Sciatic nerve (tissue), 2 donors: ENCODE data around the gene MT1B. TPM values are rescaled to one million over a fixed set of nuclear protein-coding genes. Genes with fewer than 3 reads are reported as not detected.

ENCODE experiments used
- ATAC-seq: fragments of 200-7000 bp; cut with Tn5 transposase; one replicate; pipeline ENCODE4 v1.9.1; 2020; ENCODE audit warnings: mild to moderate bottlenecking, moderate library complexity
- DNase-seq: peaks from one replicate; pipeline ENCODE4 v3.0.0-alpha.2; 2020; ENCODE audit warnings: low spot score
- intact Hi-C: fragments of 100-400 bp; cut with DNase I; formaldehyde crosslinking; loops from one replicate; pipeline ENCODE4 v1.14.2; 2022
- total RNA-seq: library from RNA; stranded (reverse); fragmentation: NEBNext Ultra II Directional; extraction: Animal tissue kit (Norgen Biotek cat#: 25700); gene quantifications from one replicate; pipeline ENCODE4 v1.2.1, GENCODE V29; 2021
- donor health status: DM: no; HTN: no; CAD: no.
- donor health status: DM: no; HTN: no; CAD: no.

Gene MT1B
- total RNA-seq, 1 donor from 2014 or later: not detected

DNA sequence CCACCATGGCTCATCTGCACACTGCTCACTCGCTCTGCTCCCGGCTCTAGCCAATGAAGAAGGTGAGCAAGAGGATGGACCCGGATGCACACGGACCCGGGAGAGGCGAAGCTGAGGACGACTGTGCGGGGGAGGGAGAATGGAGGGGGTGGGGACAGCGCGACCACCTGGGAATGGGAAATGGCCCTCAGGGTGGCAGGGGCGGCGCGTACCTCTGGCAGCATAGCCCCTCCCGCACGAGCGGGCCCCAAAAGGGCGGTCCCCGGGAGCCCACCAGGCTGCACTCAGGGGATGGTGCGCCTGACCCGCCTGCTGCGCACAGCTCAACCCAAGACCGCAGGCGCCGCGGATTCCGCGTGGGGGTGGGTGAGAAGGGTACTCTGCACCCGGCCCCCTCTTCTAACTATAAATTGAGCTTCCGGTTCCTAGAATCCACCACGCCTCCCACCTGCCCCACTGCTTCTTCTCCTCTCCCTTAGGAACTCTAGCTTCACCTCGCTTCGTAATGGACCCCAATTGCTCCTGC is 24.1 kb downstream of the MT1B start:
- intact Hi-C loops: no loop called here
- ATAC-seq (no peak), DNase-seq (no peak)

DNA sequence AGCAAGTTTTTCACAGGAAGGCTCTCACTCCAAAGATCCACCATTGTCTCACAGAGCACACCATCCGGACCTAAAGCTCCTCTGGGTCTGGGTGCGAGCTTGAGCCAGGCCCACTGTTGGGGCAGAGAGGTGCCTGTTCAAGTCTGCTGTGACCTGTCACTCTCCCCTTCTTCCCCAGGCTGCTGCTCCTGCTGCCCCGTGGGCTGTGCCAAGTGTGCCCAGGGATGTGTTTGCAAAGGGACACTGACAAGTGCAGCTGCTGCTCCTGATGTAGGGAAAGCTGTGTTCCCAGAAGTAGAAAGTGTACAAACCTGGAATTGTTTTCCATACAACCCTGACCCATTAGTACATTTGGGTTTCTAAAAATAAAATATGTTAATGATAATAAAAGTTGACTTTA is 25.8 kb downstream of the MT1B start:
- no peak for DNase-seq
- no peak for ATAC-seq
- intact Hi-C loops: no loop called here

DNA sequence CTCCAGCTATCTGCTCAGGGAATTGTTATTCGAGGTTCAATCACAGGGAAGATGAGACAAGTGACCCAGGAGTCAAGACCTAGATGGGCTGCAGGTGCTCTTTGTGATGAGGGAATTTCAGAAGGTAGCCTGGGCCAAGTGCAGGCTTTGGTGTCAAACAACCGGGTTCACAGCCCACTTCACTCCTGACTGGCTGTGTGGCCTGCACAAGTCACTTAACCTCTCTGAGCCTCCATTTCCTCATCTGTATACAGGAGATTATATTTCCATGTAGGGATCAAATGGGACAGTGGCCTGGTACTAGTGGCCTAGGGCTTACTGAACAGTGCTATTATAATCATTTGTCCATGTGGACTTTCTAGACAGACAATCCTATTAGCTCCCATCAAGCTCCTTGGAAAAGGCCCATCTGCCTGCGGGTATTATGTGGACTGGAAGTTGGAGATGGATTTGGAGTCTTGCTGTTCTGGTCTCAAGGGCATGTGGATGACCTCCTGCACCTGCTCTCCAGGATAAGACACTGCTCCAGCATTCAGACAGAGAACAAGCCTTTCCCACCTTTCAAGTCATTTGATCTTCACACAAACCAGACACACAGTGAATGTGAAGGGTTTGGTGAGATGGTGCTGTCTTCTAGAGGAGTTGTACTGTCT is 27.5 kb downstream of the MT1B start:
- DNase-seq (no peak), ATAC-seq (no peak)
- intact Hi-C loops: no loop called here

DNA sequence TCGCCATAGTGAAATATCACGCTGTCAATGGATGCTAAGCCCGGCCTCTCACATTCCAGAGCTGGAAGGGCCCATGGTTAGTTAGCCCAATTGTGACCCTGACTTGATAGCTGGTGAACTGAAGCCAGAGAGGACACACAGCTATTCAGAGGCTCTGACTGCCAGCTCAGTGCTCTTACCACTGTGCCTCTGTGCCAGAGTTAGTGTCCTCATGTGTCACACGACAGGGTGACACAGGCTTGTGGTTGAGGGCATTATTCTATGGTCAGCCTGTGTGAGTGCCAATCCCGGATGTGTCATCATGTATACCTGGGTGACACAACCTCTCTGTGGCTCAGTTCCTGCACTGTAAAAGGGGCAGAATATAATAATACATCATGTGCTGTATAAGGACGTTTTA is 28.1 kb downstream of the MT1B start:
- ATAC-seq: no peak
- intact Hi-C loops: no loop called here
- DNase-seq: no peak

DNA sequence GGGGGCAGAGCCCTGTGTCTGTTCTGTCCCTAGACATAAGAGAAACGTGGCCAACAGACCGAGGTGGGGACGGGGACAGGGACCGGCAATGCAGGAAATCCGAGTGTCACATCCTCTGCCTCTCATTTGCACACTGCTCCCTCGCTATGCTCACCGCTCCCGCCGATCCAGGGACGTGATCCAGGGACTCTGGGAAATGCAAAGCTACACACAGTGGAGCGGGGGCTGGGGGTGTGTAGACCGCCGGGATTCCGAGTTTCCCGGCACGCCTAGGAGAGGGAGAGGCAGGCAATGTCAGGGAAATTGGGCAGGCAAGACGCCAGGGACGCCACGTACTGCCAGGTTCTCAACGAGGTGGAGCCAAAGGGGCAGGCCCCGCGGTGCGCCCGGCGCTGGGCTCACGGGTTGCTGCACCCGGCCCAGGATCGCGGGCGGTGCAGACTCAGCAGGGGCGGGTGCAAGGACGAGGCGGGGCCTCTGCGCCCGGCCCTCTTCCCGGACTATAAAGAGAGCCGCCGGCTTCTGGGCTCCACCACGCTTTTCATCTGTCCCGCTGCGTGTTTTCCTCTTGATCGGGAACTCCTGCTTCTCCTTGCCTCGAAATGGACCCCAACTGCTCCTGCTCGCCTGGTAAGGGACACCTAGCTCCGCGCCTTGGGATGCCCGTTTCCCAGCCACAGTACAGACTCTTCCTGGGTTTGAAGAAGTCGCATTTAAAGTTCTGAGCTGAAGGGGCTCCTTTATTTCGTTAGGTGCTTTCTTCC is 30.4 kb downstream of the MT1B start, which contains the start of gene MT1X:
TSS of gene MT1X (plus strand) at position 532 of the 764 bp plus-strand sequence. CDS start at position 603, 71 bp downstream.
- intact Hi-C loops: no loop called here
- DNase-seq (peak; percentile 92), ATAC-seq (peak; percentile 99)

DNA sequence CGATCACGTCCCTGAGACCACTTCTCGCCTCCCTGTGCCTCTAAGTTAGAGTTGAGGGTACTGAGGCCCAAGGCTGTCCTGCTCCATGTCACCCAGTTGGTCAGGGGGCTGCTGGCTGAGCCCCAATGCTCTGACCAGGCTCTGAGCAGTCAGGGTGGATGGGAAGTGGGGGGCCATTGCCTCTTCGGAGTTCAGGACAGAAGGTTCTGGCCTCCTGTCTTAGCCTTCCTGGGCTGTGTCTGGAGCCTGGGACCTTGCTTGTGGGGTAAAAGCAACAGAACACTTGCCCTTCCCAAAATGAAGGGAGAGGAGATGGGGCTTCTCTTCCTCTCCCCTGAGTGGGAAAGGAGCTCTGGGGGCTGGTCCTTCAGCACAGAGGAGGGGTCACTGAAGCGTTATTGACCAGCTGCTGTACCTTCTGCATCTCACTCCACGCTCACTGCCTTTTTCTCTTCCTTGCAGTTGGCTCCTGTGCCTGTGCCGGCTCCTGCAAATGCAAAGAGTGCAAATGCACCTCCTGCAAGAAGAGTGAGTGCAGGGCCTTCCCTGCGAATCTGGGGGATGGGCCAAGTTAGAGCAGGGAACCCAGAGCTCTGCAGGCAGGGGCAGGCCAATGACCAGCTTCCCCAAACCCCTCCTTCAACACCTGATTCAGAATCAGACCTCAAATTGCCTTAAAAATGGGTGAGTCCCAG is 31.2 kb downstream of the MT1B start:
- peak; percentile 3 for ATAC-seq
- DNase-seq: no peak
- intact Hi-C loops: no loop called here

DNA sequence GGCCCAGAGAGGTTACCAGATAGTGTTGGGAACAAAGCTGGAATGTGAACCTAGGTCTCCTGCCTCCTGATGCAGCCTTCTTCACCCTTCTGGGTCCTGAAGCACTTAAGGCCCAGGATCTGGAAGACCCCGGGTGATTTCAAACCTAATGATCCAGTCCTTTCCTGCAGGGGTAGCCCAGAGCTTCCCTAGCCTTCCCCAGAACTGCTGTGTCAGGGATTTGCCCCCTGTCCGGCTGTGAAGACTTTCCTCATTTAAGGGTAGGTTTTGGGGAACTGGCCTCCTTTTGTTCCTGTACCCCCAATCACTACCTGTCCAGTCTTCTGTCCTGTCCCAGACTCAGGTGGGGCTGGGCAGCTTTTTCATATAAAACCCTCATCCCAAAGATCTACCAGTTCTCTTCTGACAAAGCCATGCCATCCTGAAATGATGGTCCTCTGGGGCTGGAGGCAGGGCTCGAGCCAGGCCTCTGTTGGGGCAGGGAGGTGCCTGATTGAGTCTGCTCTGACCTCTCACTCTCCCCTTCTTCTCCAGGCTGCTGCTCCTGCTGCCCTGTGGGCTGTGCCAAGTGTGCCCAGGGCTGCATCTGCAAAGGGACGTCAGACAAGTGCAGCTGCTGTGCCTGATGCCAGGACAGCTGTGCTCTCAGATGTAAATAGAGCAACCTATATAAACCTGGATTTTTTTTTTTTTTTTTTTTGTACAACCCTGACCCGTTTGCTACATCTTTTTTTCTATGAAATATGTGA is 31.9 kb downstream of the MT1B start:
- no peak for DNase-seq
- intact Hi-C loops: no loop called here
- ATAC-seq: no peak

DNA sequence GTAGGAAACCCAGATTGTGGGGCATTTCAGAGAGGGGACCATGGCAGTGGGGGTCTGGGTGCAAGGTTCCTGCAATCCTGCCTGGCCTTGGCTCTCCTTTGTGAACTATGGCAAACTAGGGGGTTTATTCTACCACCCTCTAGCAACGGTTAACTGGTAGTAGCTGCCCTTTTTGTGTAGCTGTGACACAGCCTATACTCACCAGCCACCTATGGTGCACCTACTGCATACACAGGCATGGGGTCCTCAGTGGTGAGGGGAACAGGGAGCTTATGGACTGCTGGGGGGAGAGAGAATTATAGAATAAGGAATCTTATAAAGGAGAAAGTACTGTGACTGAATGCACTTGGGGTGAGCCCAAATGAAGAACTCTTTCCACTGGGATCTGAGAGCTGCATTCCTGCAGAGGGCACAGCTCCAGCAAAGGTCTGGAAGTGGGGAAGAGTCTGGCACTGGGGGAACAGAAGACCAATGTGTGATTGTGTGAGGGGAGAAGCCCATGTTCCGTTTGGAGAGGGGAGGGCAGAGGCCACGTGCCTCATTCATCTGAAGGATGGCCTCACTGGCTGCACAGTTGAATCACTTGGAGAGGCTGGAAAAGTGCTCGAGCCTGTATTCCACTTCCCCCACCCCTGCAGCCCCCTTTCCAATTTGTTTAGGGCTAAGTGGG is 32.7 kb downstream of the MT1B start:
- no peak for DNase-seq
- intact Hi-C loops: no loop called here

DNA sequence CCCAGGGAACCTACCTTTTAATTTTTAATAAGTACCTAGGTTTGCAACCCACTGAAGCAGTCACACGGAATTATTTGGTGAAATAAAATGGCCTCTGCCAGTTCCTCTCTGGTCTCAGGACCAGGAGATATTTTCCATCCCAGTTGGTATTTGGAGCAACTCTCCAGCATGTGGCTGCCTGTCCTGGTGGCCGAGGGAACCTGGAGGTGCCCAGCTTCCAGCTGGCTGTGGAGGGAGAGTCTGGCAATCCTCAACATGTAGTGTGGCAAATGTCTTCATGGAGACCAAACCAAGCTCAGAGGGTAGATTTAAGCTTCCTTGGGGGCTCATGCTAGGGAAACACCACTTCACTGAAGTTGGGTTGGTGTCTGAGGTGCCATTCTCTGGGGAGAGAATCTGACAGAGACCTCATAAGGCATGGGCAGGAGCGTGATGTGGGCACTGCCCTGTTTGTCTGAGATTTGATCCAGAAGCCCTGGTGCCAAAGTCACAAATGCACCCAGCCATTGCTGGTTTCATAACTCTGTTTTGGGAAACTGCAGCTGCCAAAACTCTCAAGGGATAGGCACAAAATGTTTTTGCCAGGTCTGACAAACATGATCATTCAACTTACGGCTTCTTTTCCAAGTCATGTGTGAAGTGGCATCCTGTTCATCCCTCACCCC is 33.4 kb downstream of the MT1B start:
- DNase-seq (no peak), ATAC-seq (no peak)
- intact Hi-C loops: no loop called here

More for the DNA sequence above, 32.7 kb downstream of the MT1B start:
- ATAC-seq: no peak

DNA sequence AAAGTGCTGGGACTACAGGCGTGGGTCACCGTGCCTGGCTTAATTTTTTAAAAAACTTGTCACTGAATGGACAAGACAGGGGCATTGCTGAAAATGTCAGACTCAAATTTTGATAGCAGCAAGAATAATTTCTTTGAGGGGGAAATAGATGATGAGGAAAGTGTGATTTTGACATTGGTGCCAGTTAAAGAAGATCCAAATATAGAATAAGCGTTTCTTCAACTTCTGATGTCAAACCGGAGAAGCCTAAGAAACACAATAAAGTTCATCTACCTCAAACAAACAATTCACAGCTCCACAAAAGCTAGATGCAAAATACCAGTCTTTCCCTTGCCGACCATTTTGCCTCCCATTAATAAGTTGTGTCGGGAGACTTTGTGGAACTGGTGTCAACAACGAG is 35.1 kb downstream of the MT1B start:
- intact Hi-C loops: no loop called here
- no peak for ATAC-seq
- DNase-seq: no peak

DNA sequence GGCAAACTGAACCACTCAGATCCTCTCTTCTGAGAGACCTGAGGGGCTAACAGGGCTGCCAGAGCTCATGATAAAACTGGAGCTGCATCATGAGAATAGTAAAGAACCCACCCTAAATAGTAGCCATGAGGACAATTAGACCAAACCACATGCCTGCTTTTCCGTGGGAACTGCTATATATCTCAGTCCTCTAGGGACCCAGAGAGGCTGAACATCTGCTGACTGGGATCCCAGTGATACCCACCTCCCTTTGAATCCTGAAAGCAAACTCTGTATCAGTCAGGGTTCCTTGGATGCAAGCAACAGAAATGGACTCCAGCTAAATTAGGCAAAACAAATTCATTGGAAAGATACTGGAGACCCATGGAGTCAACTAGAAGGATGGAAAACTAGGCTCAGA is 37.1 kb downstream of the MT1B start:
- no peak for DNase-seq
- intact Hi-C loops: no loop called here

DNA sequence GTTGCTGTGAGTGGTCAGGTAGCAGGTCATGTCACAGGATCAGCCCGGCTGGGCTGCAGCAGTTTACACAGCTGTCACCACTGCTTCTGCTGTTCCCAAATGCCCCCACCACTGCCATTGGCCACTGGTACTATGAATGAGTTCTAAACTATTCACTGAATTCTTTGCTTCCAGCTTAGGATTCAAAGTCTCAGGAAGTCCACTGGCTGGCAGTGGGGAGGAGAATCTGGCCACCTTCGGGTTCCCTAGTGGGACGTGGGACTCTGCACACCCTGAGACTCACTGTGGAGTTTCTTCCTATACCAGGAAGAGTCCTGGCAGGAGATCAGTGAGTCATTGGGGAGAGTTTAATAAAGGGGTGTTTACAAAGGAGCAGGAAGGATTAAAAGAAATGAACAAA is 37.5 kb downstream of the MT1B start:
- intact Hi-C loops: no loop called here
- ATAC-seq (no peak), DNase-seq (no peak)

More for the DNA sequence above, 37.1 kb downstream of the MT1B start:
- ATAC-seq: no peak

DNA sequence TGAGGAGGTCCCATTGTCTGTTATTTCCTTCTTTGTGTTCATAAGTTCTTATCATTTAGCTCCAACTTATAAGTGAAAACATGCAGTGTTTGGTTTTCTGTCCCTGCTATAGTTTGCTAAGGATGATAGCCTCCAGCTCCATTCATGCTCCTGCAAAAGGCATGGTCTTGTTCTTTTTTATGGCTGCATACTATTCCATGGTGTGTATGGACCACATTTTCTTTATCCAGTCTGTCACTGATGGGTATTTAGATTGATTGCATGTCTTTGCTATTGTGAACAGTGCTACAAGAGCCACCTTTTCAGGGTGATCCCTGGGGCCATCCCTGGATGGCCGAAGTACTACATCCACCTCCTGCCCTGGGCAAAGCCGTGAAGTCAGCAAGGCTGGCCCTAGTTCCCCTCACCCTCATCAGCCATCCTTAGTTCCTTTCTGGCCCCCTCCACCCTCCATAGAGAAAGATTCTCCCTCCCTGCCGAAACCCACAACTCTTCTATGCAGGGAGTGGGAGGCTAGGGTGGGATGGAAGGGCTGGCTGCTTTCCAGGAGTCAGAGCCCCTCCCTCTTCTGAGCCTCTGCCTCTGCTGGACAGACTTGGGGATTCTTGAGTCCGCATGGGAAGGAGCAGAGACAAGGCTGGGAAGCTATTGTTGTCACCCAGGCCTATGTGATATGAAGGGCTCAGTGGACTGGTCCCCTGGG is 38.9 kb downstream of the MT1B start:
- intact Hi-C loops: no loop called here
- DNase-seq (no peak), ATAC-seq (no peak)

DNA sequence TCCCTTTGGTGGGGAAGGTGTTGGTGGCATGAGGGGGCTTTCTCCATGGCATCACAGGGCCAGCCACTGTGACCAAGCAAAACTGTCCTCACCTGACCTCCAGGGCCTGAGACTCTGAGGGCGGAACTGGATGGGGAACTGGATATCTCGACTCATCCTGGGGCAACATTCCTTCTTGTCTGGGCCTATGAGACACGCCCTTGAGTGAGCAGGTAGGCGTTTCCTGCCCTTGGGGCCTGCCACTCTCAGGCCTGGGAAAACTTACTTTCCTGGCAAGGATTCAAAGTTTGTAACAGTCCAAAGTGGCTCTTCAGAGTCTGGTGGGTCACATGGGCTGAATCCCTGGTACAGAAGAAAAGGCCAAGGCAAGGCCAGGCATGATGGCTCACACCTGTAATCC is 40.2 kb downstream of the MT1B start:
- ATAC-seq (no peak), DNase-seq (no peak)
- intact Hi-C loops: no loop called here

DNA sequence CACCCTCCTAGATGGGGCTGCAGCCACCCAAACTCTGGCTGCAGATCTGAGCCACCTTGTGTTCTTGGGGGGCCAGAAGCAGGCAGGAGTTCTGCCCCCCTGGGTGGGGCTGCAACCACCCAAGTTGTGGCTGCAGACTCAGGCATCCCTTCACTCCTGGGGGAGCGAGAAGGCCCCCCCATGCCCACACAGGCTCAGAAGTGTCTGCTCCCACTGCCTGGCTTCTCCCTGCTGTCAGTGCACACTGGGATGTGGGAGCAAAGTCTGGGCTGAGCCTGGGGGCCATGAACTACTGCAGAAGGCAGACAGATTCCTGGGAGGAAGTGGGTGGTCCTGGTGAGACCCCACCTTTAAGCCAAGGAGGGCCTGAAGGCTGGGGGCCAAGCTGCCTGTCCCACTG is 43.6 kb downstream of the MT1B start:
- ATAC-seq (no peak), DNase-seq (no peak)
- intact Hi-C loops: no loop called here

DNA sequence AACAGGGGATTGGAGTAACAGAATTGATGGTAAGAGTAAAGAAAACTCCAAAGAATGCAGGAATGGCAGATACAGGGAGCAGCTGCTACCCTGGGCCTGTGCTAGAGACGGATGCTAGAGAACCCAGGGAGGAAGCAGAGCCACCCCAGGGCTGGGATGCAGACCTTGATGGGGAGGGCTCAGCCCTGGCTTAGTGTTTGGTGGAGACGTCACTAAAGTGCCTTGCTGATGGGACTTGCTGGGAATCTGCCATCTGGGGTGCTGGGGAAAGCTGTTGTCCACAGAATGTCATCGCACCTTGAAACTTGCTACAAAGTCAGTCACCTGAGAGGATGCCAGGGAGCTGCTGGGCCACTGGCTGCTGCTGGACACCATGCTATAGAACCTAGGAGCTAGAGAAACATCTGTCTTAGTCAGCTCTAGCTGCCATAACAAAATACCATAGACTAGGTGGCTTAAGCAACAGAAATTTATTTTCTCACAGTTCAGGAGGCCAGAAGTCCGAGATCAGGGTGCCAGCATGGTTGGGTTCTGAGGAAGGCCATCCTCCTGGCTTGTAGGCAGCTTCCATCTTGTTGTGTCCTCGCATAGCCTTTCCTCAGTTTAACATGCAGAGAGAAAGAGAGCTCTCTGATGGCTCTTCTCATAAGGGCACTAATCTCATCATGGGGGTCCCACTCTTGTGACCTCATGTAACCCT is 45.9 kb downstream of the MT1B start:
- no peak for ATAC-seq
- DNase-seq: no peak
- intact Hi-C loops: no loop called here

DNA sequence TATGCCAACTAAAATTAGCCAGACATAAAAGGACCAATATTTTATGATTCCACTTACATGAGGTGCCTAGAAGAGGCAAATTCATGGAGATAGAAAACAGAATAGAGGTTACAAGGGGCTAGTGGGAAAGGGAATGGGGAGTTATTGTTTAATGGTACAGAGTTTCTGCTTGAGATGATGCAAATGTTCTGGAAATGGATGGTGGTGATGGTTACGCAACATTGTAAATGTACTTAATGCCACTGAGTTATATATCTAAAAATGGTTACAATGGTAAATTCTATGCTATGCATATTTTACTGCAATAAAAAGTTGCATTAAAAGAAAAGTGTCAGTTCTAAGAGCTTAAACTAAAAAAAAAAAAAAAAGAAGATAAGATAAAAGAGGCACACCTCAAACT is 48.5 kb downstream of the MT1B start:
- DNase-seq: no peak
- intact Hi-C loops: loop anchor here (5.0 to 10.0 kb wide), 3 partner anchors 125 to 365 kb away; no protein-coding TSS in a partner anchor
- ATAC-seq: no peak
